ENCODE results near the gene GABRG3. TPM values are rescaled to one million over a fixed set of nuclear protein-coding genes. Genes with fewer than 3 reads are reported as not detected.

The GABRG3 gene
- total and polyA plus RNA-seq, 3 experiments from 2014 or later: not detected

DNA sequence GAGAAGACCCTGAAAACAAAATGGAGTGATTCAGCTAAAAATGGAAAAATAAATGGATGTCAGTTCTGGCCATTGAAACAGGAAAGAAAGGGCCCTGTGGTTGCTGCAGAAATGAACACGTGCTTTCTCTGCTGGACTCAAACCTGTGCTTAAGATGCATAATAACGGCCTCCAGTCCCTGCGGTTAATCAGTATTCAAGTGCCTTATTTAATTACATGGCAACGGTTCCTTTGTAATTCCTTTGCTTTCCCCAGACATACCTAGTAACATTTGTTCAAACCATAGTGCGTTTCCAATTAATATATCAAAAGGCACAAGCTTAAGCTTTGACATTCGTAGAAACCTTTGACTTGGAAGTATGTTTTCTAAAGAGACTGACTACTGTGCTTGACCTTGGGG, 428.3 kb downstream of the GABRG3 start:
- H3K4me3 ChIP-seq (ENCODE audit: low read length): no peak overlapping the region
- no peaks in the 10 kb centered on the region for H3K9me3 ChIP-seq (ENCODE audit: low read length)
- no peaks in the 10 kb centered on the region for H3K36me3 ChIP-seq (ENCODE audit: insufficient read depth, low read length)
- DNase-seq: no peak
- no peaks in the 10 kb centered on the region for H3K27me3 ChIP-seq (ENCODE audit: insufficient read depth, low read length, poor library complexity, severe bottlenecking)
- Mint-ChIP-seq H3K4me3 (no peak overlapping the region), H3K36me3 (no peaks in the 10 kb centered on the region), H3K27me3 (no peaks in the 10 kb centered on the region), H3K4me1 (no peaks in the 10 kb centered on the region), H3K9me3 (peaks cover 0 to 24% (median 13%) of the 10 kb centered on the region in 5 donors), H3K27ac (no peak overlapping the region)
- H3K4me1 ChIP-seq (ENCODE audit: insufficient read depth, low read length): no peaks in the 10 kb centered on the region
- ChIA-PET POLR2A (no interaction called here), CTCF (no interaction called here)
- H3K27ac ChIP-seq (ENCODE audit: low read depth, low read length): no peak overlapping the region

DNA sequence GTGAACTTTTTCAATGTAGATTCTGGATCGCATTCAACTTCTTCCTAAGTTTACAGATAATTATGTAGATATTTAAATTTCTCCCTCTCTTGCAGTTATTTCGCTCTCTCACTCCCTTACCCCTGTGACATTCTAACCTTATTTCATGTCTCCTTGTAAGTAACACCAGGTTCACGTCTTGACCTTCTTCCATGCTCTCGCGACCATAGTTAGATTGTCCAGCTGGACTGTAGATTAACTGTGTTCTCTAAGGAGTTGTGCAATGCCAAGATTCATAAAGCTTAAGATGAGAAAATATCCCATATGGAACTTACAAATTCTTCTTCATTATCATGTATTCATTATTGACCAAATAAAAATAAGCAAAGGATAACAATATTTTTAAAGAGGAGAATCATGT, 430.5 kb downstream of the GABRG3 start:
- H3K4me3 ChIP-seq (ENCODE audit: low read length): no peak overlapping the region
- Mint-ChIP-seq H3K4me3 (no peak overlapping the region), H3K27me3 (no peaks in the 10 kb centered on the region), H3K4me1 (no peaks in the 10 kb centered on the region), H3K27ac (no peak overlapping the region), H3K36me3 (no peaks in the 10 kb centered on the region), H3K9me3 (peaks cover 0 to 27% (median 20%) of the 10 kb centered on the region in 5 donors)
- DNase-seq: no peak
- H3K4me1 ChIP-seq (ENCODE audit: insufficient read depth, low read length): no peaks in the 10 kb centered on the region
- ChIA-PET POLR2A (no interaction called here), CTCF (no interaction called here)
- H3K27ac ChIP-seq (ENCODE audit: low read depth, low read length): no peak overlapping the region
- H3K9me3 ChIP-seq (ENCODE audit: low read length): no peaks in the 10 kb centered on the region
- H3K36me3 ChIP-seq (ENCODE audit: insufficient read depth, low read length): no peaks in the 10 kb centered on the region
- no peaks in the 10 kb centered on the region for H3K27me3 ChIP-seq (ENCODE audit: insufficient read depth, low read length, poor library complexity, severe bottlenecking)

- H3K27me3 ChIP-seq (ENCODE audit: insufficient read depth, low read length, poor library complexity, severe bottlenecking): no peaks in the 10 kb centered on the region
- no peaks in the 10 kb centered on the region for H3K36me3 ChIP-seq (ENCODE audit: insufficient read depth, low read length)
- Mint-ChIP-seq H3K9me3 (peaks cover 0 to 13% (median 6%) of the 10 kb centered on the region in 5 donors), H3K27me3 (no peaks in the 10 kb centered on the region), H3K4me1 (no peaks in the 10 kb centered on the region), H3K4me3 (no peak overlapping the region), H3K36me3 (no peaks in the 10 kb centered on the region), H3K27ac (no peak overlapping the region)
- POLR2A ChIA-PET: no interaction called here
- no peak for DNase-seq
- CTCF ChIA-PET: no interaction called here
- no peak overlapping the region for H3K27ac ChIP-seq (ENCODE audit: low read depth, low read length)
- H3K9me3 ChIP-seq (ENCODE audit: low read length): no peaks in the 10 kb centered on the region
- H3K4me3 ChIP-seq (ENCODE audit: low read length): no peak overlapping the region
- no peaks in the 10 kb centered on the region for H3K4me1 ChIP-seq (ENCODE audit: insufficient read depth, low read length)
Observed at GRCh38 chr15:27408428-27408827, 437.4 kb downstream of the GABRG3 start.

DNA sequence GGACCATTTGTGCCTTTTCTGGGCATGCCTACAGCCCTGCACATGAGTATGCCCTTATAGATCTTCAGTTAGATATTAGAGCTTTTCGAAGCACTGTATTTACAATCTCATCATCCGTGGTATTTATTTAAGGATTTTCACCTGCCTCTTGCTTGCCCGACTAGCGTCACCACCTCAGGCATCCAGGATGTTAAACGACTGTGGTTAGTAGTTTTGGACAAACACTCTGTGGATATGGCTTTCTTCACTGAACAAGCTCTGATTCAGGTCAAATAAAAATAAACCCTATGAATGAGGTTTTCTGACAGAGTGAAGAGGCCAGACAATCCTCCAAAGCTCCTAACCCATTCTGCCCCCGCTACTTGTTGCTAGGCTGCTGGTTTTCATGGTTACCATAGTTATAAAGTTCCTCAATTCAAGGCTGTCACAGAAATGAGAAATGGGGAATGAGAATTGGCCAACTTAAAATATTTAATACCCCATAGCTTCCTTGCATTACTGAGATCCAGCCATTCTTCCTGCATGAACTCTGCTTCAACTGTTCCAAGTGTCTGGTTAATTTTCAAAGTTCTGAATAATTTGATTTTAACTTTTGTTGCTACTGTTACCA, 440.1 kb downstream of the GABRG3 start:
- no peaks in the 10 kb centered on the region for H3K36me3 Mint-ChIP-seq
- no peaks in the 10 kb centered on the region for H3K27me3 ChIP-seq (ENCODE audit: insufficient read depth, low read length, poor library complexity, severe bottlenecking)
- H3K4me1 Mint-ChIP-seq: no peaks in the 10 kb centered on the region
- no peak for DNase-seq
- H3K27ac Mint-ChIP-seq: no peak overlapping the region
- no peak overlapping the region for H3K27ac ChIP-seq (ENCODE audit: low read depth, low read length)
- H3K9me3 Mint-ChIP-seq: peaks cover 0 to 7% (median 4%) of the 10 kb centered on the region in 5 donors
- no peak overlapping the region for H3K4me3 Mint-ChIP-seq
- POLR2A ChIA-PET: no interaction called here
- CTCF ChIA-PET: no interaction called here
- H3K36me3 ChIP-seq (ENCODE audit: insufficient read depth, low read length): no peaks in the 10 kb centered on the region
- no peaks in the 10 kb centered on the region for H3K27me3 Mint-ChIP-seq
- no peaks in the 10 kb centered on the region for H3K4me1 ChIP-seq (ENCODE audit: insufficient read depth, low read length)
- H3K9me3 ChIP-seq (ENCODE audit: low read length): no peaks in the 10 kb centered on the region
- H3K4me3 ChIP-seq (ENCODE audit: low read length): no peak overlapping the region

DNA sequence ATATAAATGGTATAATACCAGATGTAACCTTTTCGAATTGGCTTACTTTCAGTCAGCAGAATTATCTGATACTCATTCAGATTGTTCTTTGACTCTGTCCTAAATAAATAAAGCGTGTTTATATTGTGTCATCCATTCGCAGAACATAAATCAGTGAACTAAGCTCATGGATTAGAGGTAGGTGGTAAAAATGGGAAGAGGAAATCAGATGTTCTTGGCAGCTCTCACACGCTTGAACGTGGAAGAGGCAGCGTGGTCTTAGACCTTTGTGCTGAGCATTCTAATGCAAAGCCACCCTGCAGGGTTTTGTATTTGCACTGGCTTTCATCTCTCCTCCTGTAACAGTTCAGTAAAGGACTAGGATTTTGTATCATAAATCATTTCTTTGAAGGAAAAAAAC, 441.4 kb downstream of the GABRG3 start:
- no peak overlapping the region for H3K4me3 ChIP-seq (ENCODE audit: low read length)
- H3K27ac Mint-ChIP-seq: no peak overlapping the region
- H3K4me1 ChIP-seq (ENCODE audit: insufficient read depth, low read length): no peaks in the 10 kb centered on the region
- no peaks in the 10 kb centered on the region for H3K27me3 ChIP-seq (ENCODE audit: insufficient read depth, low read length, poor library complexity, severe bottlenecking)
- H3K4me3 Mint-ChIP-seq: no peak overlapping the region
- no peaks in the 10 kb centered on the region for H3K4me1 Mint-ChIP-seq
- POLR2A ChIA-PET: no interaction called here
- H3K27ac ChIP-seq (ENCODE audit: low read depth, low read length): no peak overlapping the region
- no peaks in the 10 kb centered on the region for H3K36me3 ChIP-seq (ENCODE audit: insufficient read depth, low read length)
- H3K27me3 Mint-ChIP-seq: no peaks in the 10 kb centered on the region
- DNase-seq: no peak
- H3K9me3 ChIP-seq (ENCODE audit: low read length): no peaks in the 10 kb centered on the region
- H3K36me3 Mint-ChIP-seq: no peaks in the 10 kb centered on the region
- peaks cover 2 to 11% (median 5%) of the 10 kb centered on the region in 5 donors for H3K9me3 Mint-ChIP-seq
- CTCF ChIA-PET: no interaction called here

DNA sequence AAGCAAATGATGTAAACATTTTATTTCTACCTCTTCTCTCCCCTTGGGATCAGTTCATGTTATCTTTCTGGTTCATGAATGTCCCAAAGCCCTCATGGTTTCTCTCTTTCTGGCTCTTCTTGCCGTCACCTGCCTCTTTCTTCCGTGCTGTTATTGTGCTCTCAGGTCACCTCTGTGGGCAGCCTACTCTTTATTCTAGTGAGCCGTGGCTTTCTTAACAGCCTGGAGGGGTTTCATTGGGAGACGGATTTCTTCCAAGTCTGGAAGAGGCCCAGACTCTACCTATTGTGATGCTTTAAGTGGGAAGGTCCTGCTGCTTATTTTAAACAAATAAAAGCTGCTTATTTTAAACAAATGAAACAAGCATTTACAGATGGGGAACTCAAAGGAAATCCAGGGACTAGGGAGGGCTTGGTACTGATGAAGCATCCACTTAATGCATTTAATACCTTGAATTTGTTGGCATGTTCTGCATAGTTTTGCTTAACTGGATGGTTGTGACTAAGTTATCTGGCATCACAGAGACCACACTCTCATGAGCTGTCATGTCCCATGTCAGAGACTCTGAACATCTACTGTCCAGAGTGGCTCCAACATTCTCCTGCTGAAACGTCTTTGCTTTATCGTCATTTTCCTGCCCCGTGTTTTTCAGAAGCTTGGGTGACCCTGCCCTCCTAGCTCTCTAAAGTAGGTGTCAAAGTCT, 443.3 kb downstream of the GABRG3 start:
- H3K27me3 Mint-ChIP-seq: no peaks in the 10 kb centered on the region
- Histone ChIP-seq H3K36me3 (ENCODE audit: insufficient read depth, low read length) (no peaks in the 10 kb centered on the region), H3K27ac (ENCODE audit: low read depth, low read length) (no peak overlapping the region), H3K27me3 (ENCODE audit: insufficient read depth, low read length, poor library complexity, severe bottlenecking) (no peaks in the 10 kb centered on the region), H3K4me3 (ENCODE audit: low read length) (no peak overlapping the region), H3K4me1 (ENCODE audit: insufficient read depth, low read length) (no peaks in the 10 kb centered on the region), H3K9me3 (ENCODE audit: low read length) (no peaks in the 10 kb centered on the region)
- ChIA-PET POLR2A (no interaction called here), CTCF (no interaction called here)
- no peak overlapping the region for H3K4me3 Mint-ChIP-seq
- H3K4me1 Mint-ChIP-seq: no peaks in the 10 kb centered on the region
- peaks cover 3 to 19% (median 7%) of the 10 kb centered on the region in 5 donors for H3K9me3 Mint-ChIP-seq
- no peak overlapping the region for H3K27ac Mint-ChIP-seq
- H3K36me3 Mint-ChIP-seq: no peaks in the 10 kb centered on the region
- no peak for DNase-seq

DNA sequence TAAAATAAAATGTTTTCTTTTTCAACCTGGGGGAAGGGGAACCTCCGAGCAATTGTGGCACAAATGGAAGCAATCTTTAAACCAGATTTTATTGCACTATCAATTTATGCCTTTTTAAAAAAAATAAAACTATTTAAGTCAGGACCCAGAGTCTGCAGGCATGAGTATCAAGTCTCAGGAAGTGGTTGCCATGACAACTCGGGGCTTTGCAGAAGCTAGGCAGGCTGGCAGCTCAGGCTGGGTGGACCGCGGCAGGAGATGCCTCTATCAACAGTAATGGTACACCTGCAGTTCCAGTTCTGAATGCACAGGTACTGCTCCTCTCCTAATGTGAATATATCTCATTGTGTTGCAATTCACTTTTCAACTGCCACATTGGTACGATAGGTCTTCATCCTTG, 447.7 kb downstream of the GABRG3 start:
- H3K27ac ChIP-seq (ENCODE audit: low read depth, low read length): no peak overlapping the region

GRCh38 chr15:27422997-27423396, 452.0 kb downstream of the GABRG3 start:
- Histone ChIP-seq H3K4me1 (ENCODE audit: insufficient read depth, low read length) (no peaks in the 10 kb centered on the region), H3K27ac (ENCODE audit: low read depth, low read length) (no peak overlapping the region), H3K4me3 (ENCODE audit: low read length) (no peak overlapping the region), H3K27me3 (ENCODE audit: insufficient read depth, low read length, poor library complexity, severe bottlenecking) (no peaks in the 10 kb centered on the region), H3K36me3 (ENCODE audit: insufficient read depth, low read length) (no peaks in the 10 kb centered on the region), H3K9me3 (ENCODE audit: low read length) (no peaks in the 10 kb centered on the region)
- DNase-seq: no peak
- ChIA-PET CTCF (no interaction called here), POLR2A (no interaction called here)
- Mint-ChIP-seq H3K4me1 (no peaks in the 10 kb centered on the region), H3K27me3 (no peaks in the 10 kb centered on the region), H3K4me3 (no peak overlapping the region), H3K27ac (no peak overlapping the region), H3K9me3 (peaks cover 0 to 13% (median 6%) of the 10 kb centered on the region in 5 donors), H3K36me3 (no peaks in the 10 kb centered on the region)

More for the DNA sequence above, 447.7 kb downstream of the GABRG3 start:
- POLR2A ChIA-PET: no interaction called here
- no peak for DNase-seq
- Mint-ChIP-seq H3K27ac (no peak overlapping the region), H3K36me3 (no peaks in the 10 kb centered on the region), H3K27me3 (no peaks in the 10 kb centered on the region), H3K9me3 (peaks cover 3 to 21% (median 7%) of the 10 kb centered on the region in 5 donors), H3K4me3 (no peak overlapping the region), H3K4me1 (no peaks in the 10 kb centered on the region)
- H3K36me3 ChIP-seq (ENCODE audit: insufficient read depth, low read length): no peaks in the 10 kb centered on the region
- H3K4me1 ChIP-seq (ENCODE audit: insufficient read depth, low read length): no peaks in the 10 kb centered on the region
- CTCF ChIA-PET: no interaction called here
- H3K9me3 ChIP-seq (ENCODE audit: low read length): no peaks in the 10 kb centered on the region
- no peaks in the 10 kb centered on the region for H3K27me3 ChIP-seq (ENCODE audit: insufficient read depth, low read length, poor library complexity, severe bottlenecking)
- H3K4me3 ChIP-seq (ENCODE audit: low read length): no peak overlapping the region

Measured in CD8-positive, alpha-beta memory T cell (primary cell).